Activated CD4-positive, alpha-beta T cell treated with anti-CD3 and anti-CD28 coated beads, Interleukin-2, amount 10 ng/mL, durations not matched to agents 7 days and 5 days (primary cell): ENCODE measurements around the gene C10orf67. TPM values are rescaled to one million over a fixed set of nuclear protein-coding genes. Genes with fewer than 3 reads are reported as not detected.

Experiments used
- CTCF ChIA-PET: fragments of 350-600 bp; sonication (Branson Sonifier 250); formaldehyde crosslinking; loops from one replicate; lab custom pipeline; 2021; ENCODE audit warnings: antibody characterized with exemption; lab: Charles Lee
- POLR2A ChIA-PET: fragments of 350-600 bp; sonication (Branson Sonifier 250); formaldehyde crosslinking; loops from one replicate; lab custom pipeline; 2021; ENCODE audit warnings: antibody characterized with exemption; lab: Charles Lee
- DNase-seq: peaks from one replicate; pipeline ENCODE4 v3.0.0-alpha.2; 2020
- H3K27ac Mint-ChIP-seq: one replicate; pipeline ENCODE4 v1.8.0; 2021; ENCODE audit warnings: mild to moderate bottlenecking, moderate library complexity, mixed read lengths
- H3K27me3 Mint-ChIP-seq: one replicate; pipeline ENCODE4 v1.8.0; 2021; ENCODE audit warnings: mixed read lengths
- H3K36me3 Mint-ChIP-seq: one replicate; pipeline ENCODE4 v1.8.0; 2021; ENCODE audit warnings: low read depth, mixed read lengths
- H3K4me1 Mint-ChIP-seq: one replicate; pipeline ENCODE4 v1.8.0; 2021; ENCODE audit warnings: mixed read lengths
- H3K4me3 Mint-ChIP-seq: one replicate; pipeline ENCODE4 v1.8.0; 2021; ENCODE audit warnings: mild to moderate bottlenecking, moderate library complexity, mixed read lengths
- H3K9me3 Mint-ChIP-seq: one replicate; pipeline ENCODE4 v1.8.0; 2021; ENCODE audit warnings: mixed read lengths
- total RNA-seq, 2 experiments: library from RNA; stranded (reverse); gene quantifications; one replicate each; pipeline ENCODE4 v1.2.3, GENCODE V29; 2021

C10orf67 gene
- total RNA-seq, 2 experiments from 2014 or later, result 0.15 TPM; not detected in 1

DNA sequence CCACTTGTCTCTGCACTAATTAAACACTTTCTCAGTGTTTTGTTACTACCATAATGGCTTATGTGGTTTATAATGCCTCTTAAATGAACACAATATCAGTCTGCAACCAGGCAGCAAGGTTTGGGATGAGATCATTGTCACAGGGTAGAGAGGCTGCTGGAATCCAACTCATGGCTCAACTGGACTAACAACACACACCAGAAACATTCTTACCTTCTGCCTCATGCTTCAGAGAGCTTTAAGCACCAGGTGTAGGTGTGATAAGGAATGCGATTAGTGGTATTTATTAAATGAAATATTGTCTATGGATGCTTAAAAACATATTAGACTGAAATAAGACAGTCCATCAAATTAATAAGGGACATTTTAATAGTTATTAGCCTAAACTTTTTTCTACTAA is 127.1 kb downstream of the C10orf67 start:
- ChIA-PET CTCF (no interaction called here), POLR2A (no interaction called here)
- Mint-ChIP-seq H3K27ac (no peak overlapping the region), H3K36me3 (no peaks in the 10 kb centered on the region), H3K4me1 (no peaks in the 10 kb centered on the region), H3K4me3 (no peak overlapping the region), H3K9me3 (no peaks in the 10 kb centered on the region), H3K27me3 (peaks cover 20% of the 10 kb centered on the region)
- no peak for DNase-seq

DNA sequence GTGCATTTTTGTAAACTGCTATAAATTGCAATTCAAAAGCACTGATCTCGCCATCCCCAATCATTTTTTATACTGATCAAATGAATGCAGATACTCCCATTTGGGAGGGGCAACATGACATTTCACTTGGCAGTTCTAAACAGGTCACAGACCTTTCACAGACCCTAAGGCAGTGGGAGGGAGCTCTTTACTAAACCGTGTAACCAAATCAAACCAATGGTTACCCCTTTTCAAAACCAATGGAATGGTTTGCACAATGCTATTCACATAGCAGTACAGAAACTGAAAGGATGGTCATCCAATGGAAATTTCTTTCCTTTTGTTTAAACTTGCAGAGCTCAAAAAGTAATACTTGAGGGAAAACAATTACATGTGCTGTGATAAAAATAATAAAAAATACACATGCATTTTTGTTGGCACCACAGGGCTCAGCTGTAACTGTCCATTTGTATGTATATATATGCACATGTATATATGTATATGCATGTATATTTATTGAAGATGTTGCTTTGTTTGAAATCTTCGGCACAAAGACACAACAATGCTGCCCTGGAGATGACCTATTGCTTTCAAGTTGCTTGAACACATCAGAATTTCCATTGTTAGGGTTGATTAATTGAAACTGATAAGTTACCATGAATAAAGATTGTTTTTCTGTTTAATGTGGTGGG is 138.5 kb downstream of the C10orf67 start:
- ChIA-PET POLR2A (no interaction called here), CTCF (interaction anchor here (1.5 kb wide), 1 partner anchor 26 kb away, joined by 4 read pairs; no protein-coding TSS in a partner anchor)
- no peak overlapping the region for H3K27ac Mint-ChIP-seq
- H3K36me3 Mint-ChIP-seq, result no peaks in the 10 kb centered on the region
- no peaks in the 10 kb centered on the region for H3K4me1 Mint-ChIP-seq
- no peak overlapping the region for H3K4me3 Mint-ChIP-seq
- no peaks in the 10 kb centered on the region for H3K9me3 Mint-ChIP-seq
- no peak for DNase-seq
- H3K27me3 Mint-ChIP-seq, result peaks cover 55% of the 10 kb centered on the region

- no peak overlapping the region for H3K27ac Mint-ChIP-seq
- DNase-seq, result no peak
- POLR2A ChIA-PET, result no interaction called here
- CTCF ChIA-PET, result interaction anchor here (1.8 kb wide), 1 partner anchor 39 kb away, joined by 4 read pairs; no protein-coding TSS in a partner anchor
- H3K9me3 Mint-ChIP-seq, result no peaks in the 10 kb centered on the region
- no peak overlapping the region for H3K4me3 Mint-ChIP-seq
- peaks cover 67% of the 10 kb centered on the region for H3K27me3 Mint-ChIP-seq
- H3K4me1 Mint-ChIP-seq, result no peaks in the 10 kb centered on the region
- H3K36me3 Mint-ChIP-seq, result peaks cover 2% of the 10 kb centered on the region
Measured at GRCh38 chr10:23204773-23205172, 139.8 kb downstream of the C10orf67 start.

DNA sequence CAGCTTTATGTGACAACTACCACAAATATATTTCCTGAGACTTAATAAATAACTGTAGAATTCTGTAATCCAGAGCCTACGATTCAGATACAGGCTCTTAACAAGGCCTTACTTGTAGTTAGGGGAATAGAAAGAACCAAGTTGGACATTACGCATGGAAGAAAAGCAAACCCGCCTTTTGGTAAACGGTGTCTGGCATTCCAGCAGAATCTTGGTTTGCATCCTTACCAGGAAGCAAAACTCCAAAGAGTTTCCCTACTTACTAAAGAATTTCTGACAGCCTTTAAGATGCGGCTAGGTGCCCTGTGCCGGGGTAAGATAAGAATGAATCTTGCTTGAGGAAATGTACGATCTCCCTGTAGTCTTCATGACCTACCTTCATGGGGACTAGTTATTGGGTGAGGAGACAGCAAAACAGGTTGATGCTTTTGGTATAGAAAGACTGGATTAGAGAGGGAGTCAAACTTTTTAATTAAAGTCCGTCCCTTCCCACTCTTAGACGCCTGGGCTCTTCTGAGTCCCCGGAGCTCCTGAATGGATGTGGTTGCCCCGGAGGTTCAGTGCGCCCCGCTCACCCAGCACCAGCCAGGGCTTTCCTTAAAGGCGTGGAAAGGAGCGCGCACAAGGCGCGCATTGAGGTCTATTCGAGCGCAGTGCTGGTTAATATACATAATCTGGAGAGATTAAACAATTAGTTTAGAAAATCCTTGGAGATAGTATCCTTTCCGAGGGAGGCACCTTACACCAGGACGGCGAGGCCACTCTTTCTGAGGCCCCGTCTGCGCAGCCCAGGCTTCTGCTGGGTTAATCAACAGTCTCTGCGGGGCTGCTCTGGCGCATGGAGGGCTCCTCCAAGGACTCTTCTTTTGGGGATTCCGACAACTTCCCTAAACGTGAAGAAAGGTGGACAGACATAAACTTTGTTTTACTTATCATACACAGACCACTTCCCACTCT is 140.9 kb downstream of the C10orf67 start:
- ChIA-PET CTCF (interaction anchor here (1.8 kb wide), 1 partner anchor 37 kb away, joined by 4 read pairs; no protein-coding TSS in a partner anchor), POLR2A (no interaction called here)
- peaks cover 2% of the 10 kb centered on the region for H3K36me3 Mint-ChIP-seq
- no peak overlapping the region for H3K27ac Mint-ChIP-seq
- H3K27me3 Mint-ChIP-seq, result peaks cover 71% of the 10 kb centered on the region
- H3K4me3 Mint-ChIP-seq, result no peak overlapping the region
- no peaks in the 10 kb centered on the region for H3K9me3 Mint-ChIP-seq
- no peaks in the 10 kb centered on the region for H3K4me1 Mint-ChIP-seq
- no peak for DNase-seq

DNA sequence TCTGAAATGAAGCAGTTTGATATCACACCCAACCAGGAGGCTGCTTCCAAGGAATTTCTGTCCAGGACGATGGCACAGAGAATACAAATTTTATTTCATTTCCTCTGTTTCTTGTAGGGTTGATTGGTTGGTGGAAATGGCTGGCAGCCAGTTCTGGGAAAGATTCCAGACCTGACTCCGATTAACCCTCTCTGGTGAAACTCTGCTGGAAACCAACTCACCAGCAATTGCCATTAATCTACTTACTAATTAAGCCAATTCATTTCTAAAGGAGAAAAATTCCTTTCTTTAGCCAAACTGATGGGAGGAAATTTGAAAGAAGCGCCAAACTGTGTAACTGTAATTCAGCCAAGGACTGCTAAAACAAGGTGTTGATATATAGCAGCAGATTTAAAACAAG is 141.8 kb downstream of the C10orf67 start:
- peaks cover 2% of the 10 kb centered on the region for H3K36me3 Mint-ChIP-seq
- ChIA-PET CTCF (no interaction called here), POLR2A (no interaction called here)
- no peak for DNase-seq
- H3K27ac Mint-ChIP-seq, result no peak overlapping the region
- H3K27me3 Mint-ChIP-seq, result peaks cover 80% of the 10 kb centered on the region
- no peak overlapping the region for H3K4me3 Mint-ChIP-seq
- no peaks in the 10 kb centered on the region for H3K9me3 Mint-ChIP-seq
- H3K4me1 Mint-ChIP-seq, result no peaks in the 10 kb centered on the region

DNA sequence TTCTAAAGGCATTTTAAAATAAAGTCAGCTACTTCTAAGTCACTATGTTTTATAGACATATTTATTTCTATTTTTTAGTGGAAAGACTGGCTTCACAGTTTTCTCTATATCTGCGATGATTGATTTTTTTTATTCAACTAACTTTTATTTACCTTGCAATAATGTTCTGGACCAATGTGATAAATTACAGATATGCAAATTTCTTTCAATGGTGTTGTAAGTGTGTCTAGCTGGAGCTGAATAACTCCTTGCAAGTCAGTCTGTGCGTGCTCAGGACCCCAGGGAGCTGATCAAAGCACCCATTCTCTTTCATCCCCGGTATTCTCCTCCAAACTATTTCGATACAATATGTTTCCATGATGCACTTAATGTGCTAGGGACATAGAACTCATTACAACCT is 142.8 kb downstream of the C10orf67 start:
- ChIA-PET CTCF (no interaction called here), POLR2A (no interaction called here)
- H3K27me3 Mint-ChIP-seq, result peaks cover 82% of the 10 kb centered on the region
- H3K9me3 Mint-ChIP-seq, result no peaks in the 10 kb centered on the region
- DNase-seq, result no peak
- peaks cover 2% of the 10 kb centered on the region for H3K36me3 Mint-ChIP-seq
- H3K4me1 Mint-ChIP-seq, result no peaks in the 10 kb centered on the region
- H3K4me3 Mint-ChIP-seq, result no peak overlapping the region
- no peak overlapping the region for H3K27ac Mint-ChIP-seq

GRCh38 chr10:23200997-23201652 is 143.5 kb downstream of the C10orf67 start:
- Mint-ChIP-seq H3K4me1 (no peaks in the 10 kb centered on the region), H3K9me3 (no peaks in the 10 kb centered on the region), H3K27ac (no peak overlapping the region), H3K4me3 (no peak overlapping the region), H3K36me3 (peaks cover 2% of the 10 kb centered on the region), H3K27me3 (peaks cover 86% of the 10 kb centered on the region)
- ChIA-PET CTCF (no interaction called here), POLR2A (no interaction called here)
- no peak for DNase-seq

- H3K4me3 Mint-ChIP-seq, result no peak overlapping the region
- H3K9me3 Mint-ChIP-seq, result no peaks in the 10 kb centered on the region
- H3K27ac Mint-ChIP-seq, result no peak overlapping the region
- no peaks in the 10 kb centered on the region for H3K4me1 Mint-ChIP-seq
- peaks cover 89% of the 10 kb centered on the region for H3K27me3 Mint-ChIP-seq
- POLR2A ChIA-PET, result no interaction called here
- peaks cover 2% of the 10 kb centered on the region for H3K36me3 Mint-ChIP-seq
- no peak for DNase-seq
- CTCF ChIA-PET, result no interaction called here
Measured at GRCh38 chr10:23200586-23200985, 144.0 kb downstream of the C10orf67 start.

DNA sequence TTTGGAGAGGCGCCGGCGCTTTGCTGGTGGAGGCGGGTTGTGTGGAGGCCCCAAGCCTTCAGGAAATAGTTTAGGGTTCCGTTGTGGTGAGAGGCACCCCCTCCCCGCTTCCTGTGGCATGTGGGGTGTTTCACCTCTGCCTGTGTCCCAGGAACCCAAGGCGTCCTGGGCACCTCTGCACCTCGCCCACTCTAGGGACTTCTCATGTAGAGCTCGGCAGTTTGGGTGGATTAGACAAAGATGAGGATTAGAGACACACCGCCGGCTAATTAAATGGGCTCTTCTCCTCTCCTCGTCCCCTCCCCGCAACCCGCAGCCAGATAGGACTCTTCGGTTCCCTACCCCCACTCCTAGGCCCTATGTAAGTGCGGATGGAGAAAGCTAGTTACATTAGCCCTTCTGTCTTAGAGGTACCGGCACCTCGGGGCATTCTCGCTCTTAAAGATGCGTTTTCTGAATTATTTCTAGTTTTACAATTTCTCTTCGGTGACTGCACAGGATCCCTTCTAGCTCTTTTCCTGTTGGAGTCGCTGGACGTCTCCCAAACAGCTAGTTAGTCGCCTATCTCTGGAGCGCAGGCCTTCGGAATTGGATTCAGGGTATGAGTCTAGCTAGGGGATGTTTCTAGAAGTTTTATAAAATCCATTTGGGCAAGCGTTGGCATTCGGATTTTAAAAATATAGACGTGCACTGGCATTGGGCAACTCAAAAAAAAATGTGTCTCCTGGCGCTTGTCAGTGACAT is 144.7 kb downstream of the C10orf67 start:
- no peak for DNase-seq

DNA sequence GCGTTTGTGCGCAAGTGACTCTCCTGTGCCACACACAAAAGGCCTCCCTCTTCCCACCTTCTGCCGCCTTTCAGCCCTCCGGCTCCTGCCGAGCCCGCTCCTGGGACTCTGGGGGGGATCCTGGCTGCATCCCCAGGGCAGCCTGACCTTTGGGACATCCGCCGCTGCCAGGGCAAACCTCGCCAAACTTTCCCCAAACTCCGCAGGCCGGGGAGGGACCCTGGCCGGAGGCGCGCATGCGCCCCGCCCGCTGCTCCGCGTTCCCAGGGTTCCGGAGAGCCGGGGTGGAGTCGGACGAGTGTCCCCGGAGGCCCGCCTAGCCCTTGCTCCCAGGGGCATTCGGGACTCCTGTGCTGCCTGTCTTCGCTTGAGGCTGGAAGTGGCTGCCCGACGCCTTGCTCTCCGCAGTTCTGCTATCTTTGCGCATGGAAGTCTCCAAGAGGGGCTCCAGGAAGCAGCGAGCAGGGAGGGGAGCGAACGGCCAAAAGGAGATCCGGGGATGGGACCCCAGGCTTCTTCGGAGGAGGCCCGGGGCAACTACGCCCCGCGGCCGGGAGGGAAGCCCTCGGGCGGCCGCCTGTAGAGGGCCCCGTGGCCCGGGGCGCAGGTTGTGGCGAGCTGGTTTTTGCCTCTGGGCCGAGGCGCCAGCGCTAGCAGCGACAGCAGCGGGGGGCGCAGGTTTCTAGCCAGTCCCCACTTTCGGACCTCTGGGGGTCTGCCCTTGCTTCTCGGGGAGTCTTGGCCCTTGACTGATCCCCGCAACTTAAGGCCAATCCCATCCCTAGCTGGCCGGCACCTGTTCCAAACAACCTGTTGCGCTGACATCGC is 145.4 kb downstream of the C10orf67 start:
- H3K36me3 Mint-ChIP-seq, result peaks cover 2% of the 10 kb centered on the region
- no peak overlapping the region for H3K27ac Mint-ChIP-seq
- no peaks in the 10 kb centered on the region for H3K9me3 Mint-ChIP-seq
- no peak overlapping the region for H3K4me3 Mint-ChIP-seq
- POLR2A ChIA-PET, result no interaction called here
- CTCF ChIA-PET, result no interaction called here
- no peak for DNase-seq
- H3K27me3 Mint-ChIP-seq, result peaks cover 90% of the 10 kb centered on the region
- no peaks in the 10 kb centered on the region for H3K4me1 Mint-ChIP-seq

More for the DNA sequence above, 144.7 kb downstream of the C10orf67 start:
- no peaks in the 10 kb centered on the region for H3K9me3 Mint-ChIP-seq
- H3K4me1 Mint-ChIP-seq, result no peaks in the 10 kb centered on the region
- H3K36me3 Mint-ChIP-seq, result peaks cover 2% of the 10 kb centered on the region
- peaks cover 92% of the 10 kb centered on the region for H3K27me3 Mint-ChIP-seq
- CTCF ChIA-PET, result no interaction called here
- H3K27ac Mint-ChIP-seq, result peak overlapping the region; percentile 13
- POLR2A ChIA-PET, result no interaction called here
- no peak overlapping the region for H3K4me3 Mint-ChIP-seq

DNA sequence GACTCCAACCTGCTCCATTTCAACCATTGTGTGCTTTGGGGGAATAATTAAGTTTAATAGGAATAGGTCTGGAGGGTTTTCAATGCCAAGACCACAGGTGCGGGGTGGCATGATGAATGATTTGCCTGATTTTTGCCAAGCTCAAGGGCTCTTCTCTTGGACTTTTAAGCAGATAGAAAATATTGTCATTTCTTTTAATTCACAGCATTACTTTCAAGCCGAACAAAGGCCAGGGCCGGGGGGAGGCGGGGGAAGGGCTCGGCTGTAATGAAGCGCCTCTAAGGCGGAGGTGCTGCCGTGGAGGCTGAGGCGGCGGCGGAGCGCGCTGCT is 146.0 kb downstream of the C10orf67 start:
- no peak for DNase-seq
- CTCF ChIA-PET, result no interaction called here
- Mint-ChIP-seq H3K4me1 (peaks cover 1% of the 10 kb centered on the region), H3K27me3 (peaks cover 89% of the 10 kb centered on the region), H3K4me3 (no peak overlapping the region), H3K9me3 (no peaks in the 10 kb centered on the region), H3K27ac (no peak overlapping the region), H3K36me3 (peaks cover 3% of the 10 kb centered on the region)
- POLR2A ChIA-PET, result no interaction called here

GRCh38 chr10:23197416-23197861 is 147.2 kb downstream of the C10orf67 start:
- no peak for DNase-seq
- Mint-ChIP-seq H3K27ac (no peak overlapping the region), H3K36me3 (peaks cover 3% of the 10 kb centered on the region), H3K4me1 (peaks cover 2% of the 10 kb centered on the region), H3K4me3 (no peak overlapping the region), H3K27me3 (peaks cover 81% of the 10 kb centered on the region), H3K9me3 (no peaks in the 10 kb centered on the region)
- ChIA-PET CTCF (no interaction called here), POLR2A (no interaction called here)
